Activated CD8-positive, alpha-beta memory T cell treated with anti-CD3 and anti-CD28 coated beads, Interleukin-2, amount 10 ng/mL, durations not matched to agents 7 days and 5 days (primary cell): ENCODE results near the gene NR2F6. TPM values are rescaled to one million over a fixed set of nuclear protein-coding genes. Genes with fewer than 3 reads are reported as not detected.
A peak's percentile ranks its signal among the peaks of the same experiment; 100 is the strongest.

Source experiments
- ATAC-seq: fragments of 150-1000 bp; cut with Tn5 transposase; one replicate; pipeline ENCODE4 v1.10.0; 2021; ENCODE audit warnings: moderate library complexity
- CTCF ChIA-PET: fragments of 350-600 bp; sonication (Branson Sonifier 250); formaldehyde crosslinking; loops from one replicate; lab custom pipeline; 2021; ENCODE audit warnings: antibody characterized with exemption; lab: Charles Lee
- DNase-seq: peaks from one replicate; pipeline ENCODE4 v3.0.0-alpha.2; 2020
- H3K27ac Mint-ChIP-seq: one replicate; pipeline ENCODE4 v1.8.0; 2021; ENCODE audit warnings: mild to moderate bottlenecking, mixed read lengths
- H3K27me3 Mint-ChIP-seq: one replicate; pipeline ENCODE4 v1.8.0; 2021; ENCODE audit warnings: mixed read lengths
- H3K36me3 Mint-ChIP-seq: one replicate; pipeline ENCODE4 v1.8.0; 2021; ENCODE audit warnings: mild to moderate bottlenecking, mixed read lengths
- H3K4me1 Mint-ChIP-seq: one replicate; pipeline ENCODE4 v1.8.0; 2021; ENCODE audit warnings: mixed read lengths
- H3K4me3 Mint-ChIP-seq: one replicate; pipeline ENCODE4 v1.8.0; 2021; ENCODE audit warnings: mild to moderate bottlenecking, moderate library complexity, mixed read lengths
- H3K9me3 Mint-ChIP-seq: one replicate; pipeline ENCODE4 v1.8.0; 2022; ENCODE audit warnings: low read depth, mixed read lengths
- total RNA-seq, 2 experiments: library from RNA; stranded (reverse); gene quantifications; one replicate each; pipeline ENCODE4 v1.2.3, GENCODE V29; 2021

The NR2F6 gene
- total RNA-seq, 2 experiments from 2014 or later = 2.7 to 4.7 TPM

DNA sequence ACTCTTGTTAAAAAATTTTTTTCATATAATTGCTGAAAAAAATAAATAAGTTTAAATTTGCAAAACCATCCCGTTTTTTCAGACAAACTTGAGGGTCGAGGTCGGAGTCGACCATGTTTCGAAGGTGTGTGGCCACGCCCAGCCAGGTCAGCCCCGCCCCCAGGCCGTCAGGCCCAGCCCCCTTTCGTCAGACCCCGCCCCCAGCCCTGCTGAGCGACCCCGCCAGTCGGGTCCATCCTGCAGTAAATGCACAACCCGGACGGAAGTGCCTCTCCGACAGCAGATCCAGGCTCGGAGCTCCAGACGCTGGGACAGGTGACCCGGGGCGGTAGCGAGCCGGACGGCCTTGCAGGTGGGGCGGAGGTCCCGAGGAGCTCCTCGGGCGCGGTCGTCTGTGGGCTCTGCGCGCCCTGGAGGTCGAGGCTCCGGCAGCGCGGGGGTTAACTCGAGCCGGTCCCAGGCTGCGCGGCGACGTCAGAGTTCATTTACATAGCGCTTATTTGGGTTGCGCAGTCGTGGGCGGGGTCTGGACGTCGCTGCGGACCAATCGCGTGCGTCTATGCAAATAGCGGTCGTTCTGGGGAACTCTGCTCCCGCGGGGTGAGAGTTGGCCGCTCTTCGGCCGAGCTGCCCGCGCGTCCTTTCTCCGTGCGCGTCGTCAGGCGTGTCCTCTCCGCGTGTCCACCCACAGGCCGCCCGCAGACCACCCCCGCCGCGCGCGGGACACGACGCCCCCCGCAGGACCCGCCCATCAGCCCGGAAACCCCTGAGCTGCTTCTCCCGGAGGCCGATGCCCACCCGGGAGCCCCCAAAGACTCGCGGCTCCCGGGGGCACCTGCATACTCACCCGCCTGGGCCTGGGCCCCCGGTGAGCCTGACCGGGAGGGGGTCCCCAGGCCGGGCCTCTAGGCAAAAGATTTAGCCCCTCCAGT, 19.5 kb downstream of the NR2F6 start, which contains the start of gene OCEL1:
Gene OCEL1 (plus strand): TSS at position 225 of the 932 bp plus-strand sequence. CDS start 22 bp downstream, at position 247.
- Mint-ChIP-seq H3K4me1 (peaks cover 11% of the 10 kb centered on the region), H3K9me3 (no peaks in the 10 kb centered on the region), H3K4me3 (peak within 1 kb of the TSS; percentile 91), H3K27ac (peak within 1 kb of the TSS; percentile 99), H3K27me3 (no peaks in the 10 kb centered on the region), H3K36me3 (no peaks in the 10 kb centered on the region)
- peak; percentile 99 for DNase-seq
- CTCF ChIA-PET = interaction anchor here (0.6 to 2.5 kb wide), 12 partner anchors 8 to 159 kb away, joined by 3 to 14 read pairs (median 4); partner anchors contain the start of genes BABAM1 and USE1
- peak; percentile 95 for ATAC-seq

DNA sequence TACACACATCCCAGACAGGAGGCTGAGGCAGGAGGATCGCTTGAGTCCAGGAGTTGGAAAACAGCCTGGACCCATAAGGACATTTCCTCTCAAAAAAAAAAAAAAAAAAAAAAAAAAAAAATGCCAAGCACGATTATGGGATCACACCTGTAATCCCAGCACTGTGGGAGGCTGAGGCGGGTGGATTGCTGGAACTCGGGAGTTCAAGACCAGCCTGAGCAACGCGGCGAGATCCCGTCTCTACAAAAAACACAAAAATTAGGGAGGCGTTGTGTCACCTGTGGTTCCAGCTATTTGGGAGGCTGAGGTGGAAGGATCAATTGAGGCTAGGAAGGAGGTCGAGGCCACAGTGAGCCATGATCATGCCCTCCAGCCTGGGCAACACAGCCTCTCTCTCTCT, 20.7 kb downstream of the NR2F6 start:
- CTCF ChIA-PET = interaction anchor here (0.6 to 2.5 kb wide), 4 partner anchors 9 to 41 kb away, joined by 3 to 14 read pairs (median 6); partner anchors contain the start of gene USE1

DNA sequence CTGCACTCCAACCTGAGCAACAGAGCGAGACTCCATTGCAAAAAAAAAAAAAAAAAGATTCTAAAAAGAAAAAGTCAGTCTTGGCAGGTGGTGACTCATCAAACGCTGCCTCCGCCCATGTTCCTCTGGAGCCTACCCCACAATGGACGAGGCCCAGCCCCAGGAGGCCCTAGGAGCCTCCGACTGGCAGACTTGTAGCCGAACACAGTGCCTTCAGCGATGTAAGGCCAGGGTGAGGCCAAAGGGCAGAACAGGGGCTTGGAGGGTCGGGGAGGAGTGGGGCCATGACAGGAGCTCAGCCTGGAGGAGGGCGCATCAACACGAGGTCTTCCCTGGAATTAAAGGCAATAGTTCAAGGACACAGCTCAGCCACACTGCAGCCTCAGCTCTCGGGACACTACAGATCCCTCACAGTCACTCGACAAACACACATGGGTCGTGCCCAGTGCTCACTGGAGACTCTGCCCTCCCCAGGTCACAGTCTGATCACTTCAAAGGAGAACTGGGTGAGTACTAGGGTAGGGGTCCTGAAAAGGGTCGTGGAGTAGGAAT, 25.4 kb downstream of the NR2F6 start:
- peaks cover 12% of the 10 kb centered on the region for H3K36me3 Mint-ChIP-seq
- H3K4me1 Mint-ChIP-seq = peaks cover 7% of the 10 kb centered on the region
- ATAC-seq (no peak), DNase-seq (no peak)
- H3K27me3 Mint-ChIP-seq = no peaks in the 10 kb centered on the region
- no peak overlapping the region for H3K27ac Mint-ChIP-seq
- CTCF ChIA-PET = interaction anchor here (1.5 kb wide), 1 partner anchor 15 kb away, joined by 4 read pairs; no protein-coding TSS in a partner anchor
- no peaks in the 10 kb centered on the region for H3K9me3 Mint-ChIP-seq
- H3K4me3 Mint-ChIP-seq = no peak overlapping the region

More for the DNA sequence above, 20.7 kb downstream of the NR2F6 start:
- peak overlapping the region; percentile 39 for H3K4me3 Mint-ChIP-seq
- H3K9me3 Mint-ChIP-seq = no peaks in the 10 kb centered on the region
- H3K36me3 Mint-ChIP-seq = no peaks in the 10 kb centered on the region
- DNase-seq (no peak), ATAC-seq (no peak)
- H3K27me3 Mint-ChIP-seq = no peaks in the 10 kb centered on the region
- H3K27ac Mint-ChIP-seq = no peak overlapping the region
- H3K4me1 Mint-ChIP-seq = peaks cover 11% of the 10 kb centered on the region

GRCh38 chr19:17219286-17219685, 26.4 kb downstream of the NR2F6 start:
- ATAC-seq (no peak), DNase-seq (no peak)
- no peaks in the 10 kb centered on the region for H3K27me3 Mint-ChIP-seq
- H3K4me3 Mint-ChIP-seq = no peak overlapping the region
- H3K27ac Mint-ChIP-seq = no peak overlapping the region
- H3K9me3 Mint-ChIP-seq = no peaks in the 10 kb centered on the region
- H3K4me1 Mint-ChIP-seq = peaks cover 14% of the 10 kb centered on the region
- peaks cover 12% of the 10 kb centered on the region for H3K36me3 Mint-ChIP-seq
- CTCF ChIA-PET = no interaction called here

DNA sequence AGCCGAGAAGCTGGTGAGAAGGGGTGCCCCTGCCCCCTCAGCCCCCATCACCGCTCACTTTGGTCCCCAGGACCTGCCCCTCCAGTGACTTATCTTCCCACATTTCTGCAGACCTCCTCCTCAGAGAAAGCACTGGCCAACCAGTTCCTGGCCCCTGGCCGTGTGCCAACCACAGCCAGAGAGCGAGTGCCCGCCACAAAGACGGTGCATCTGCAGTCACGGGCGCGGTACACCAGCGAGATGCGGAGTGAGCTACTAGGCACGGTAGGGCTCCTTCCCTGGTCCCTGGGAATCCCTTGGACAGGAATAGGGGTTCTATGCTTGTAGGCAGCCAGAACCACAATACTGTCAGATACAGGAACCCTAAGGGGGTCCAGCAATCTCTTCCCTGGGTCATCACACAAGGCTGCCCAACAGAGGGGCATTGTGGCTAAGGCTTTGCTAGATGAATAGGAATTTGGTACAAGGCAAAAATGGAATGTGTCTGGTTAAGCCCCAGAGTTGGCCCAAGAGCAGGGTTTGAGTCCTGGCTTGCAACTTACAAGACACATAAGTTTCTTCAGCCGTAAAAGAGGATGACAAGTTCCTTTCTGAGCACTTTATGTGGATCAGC, 29.6 kb downstream of the NR2F6 start:
- Mint-ChIP-seq H3K27ac (peak overlapping the region; percentile 94), H3K4me1 (peaks cover 15% of the 10 kb centered on the region), H3K36me3 (peaks cover 17% of the 10 kb centered on the region), H3K9me3 (no peaks in the 10 kb centered on the region), H3K4me3 (peak overlapping the region; percentile 32), H3K27me3 (no peaks in the 10 kb centered on the region)
- ATAC-seq (no peak), DNase-seq (no peak)
- CTCF ChIA-PET = interaction anchor here (0.7 to 2.5 kb wide), 4 partner anchors 8 to 33 kb away, joined by 3 to 14 read pairs (median 10); partner anchors contain the start of gene OCEL1

DNA sequence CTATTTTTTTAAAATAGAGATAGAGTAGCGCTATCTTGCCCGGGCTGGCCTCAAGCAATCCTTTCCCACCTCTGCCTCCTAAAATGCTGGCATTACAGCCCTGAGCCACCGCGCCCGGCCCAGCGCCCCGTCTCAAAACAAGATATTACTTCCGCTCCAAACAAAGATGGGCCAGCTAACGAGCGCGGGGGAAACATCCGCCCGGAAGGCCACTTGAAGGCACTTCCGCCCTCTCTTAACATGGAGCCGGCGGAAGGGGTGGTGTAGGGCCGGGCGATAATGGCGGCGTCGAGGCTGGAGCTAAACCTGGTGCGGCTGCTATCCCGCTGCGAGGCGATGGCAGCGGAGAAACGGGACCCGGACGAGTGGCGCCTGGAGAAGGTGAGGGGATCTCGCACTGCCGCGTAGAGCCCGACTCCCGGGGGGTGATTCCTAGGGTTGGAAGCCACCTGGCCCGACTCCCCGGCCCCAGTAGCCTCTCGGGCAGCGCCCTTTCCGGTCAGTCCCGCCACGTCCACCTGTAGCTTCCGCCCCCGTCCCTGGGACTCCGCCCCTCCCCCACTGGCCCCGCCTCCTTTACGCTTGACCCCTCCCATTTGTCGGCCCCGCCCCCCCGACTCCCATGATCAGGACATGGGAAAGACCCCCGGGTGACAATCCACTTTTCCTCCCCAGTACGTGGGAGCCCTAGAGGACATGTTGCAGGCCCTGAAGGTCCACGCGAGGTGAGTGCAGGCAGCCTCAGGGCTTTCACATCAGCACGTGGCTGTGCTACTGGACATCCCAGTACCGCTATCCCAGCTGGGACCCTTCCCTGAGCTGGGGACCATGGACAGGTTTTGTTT, 30.4 kb downstream of the NR2F6 start, which contains the start of gene USE1:
Gene USE1 (plus strand): TSS at position 231 of the 845 bp plus-strand sequence. CDS start 49 bp downstream, at position 280.
- H3K4me3 Mint-ChIP-seq = peak within 1 kb of the TSS; percentile 76
- peaks cover 15% of the 10 kb centered on the region for H3K4me1 Mint-ChIP-seq
- peak; percentile 97 for ATAC-seq
- no peaks in the 10 kb centered on the region for H3K9me3 Mint-ChIP-seq
- CTCF ChIA-PET = interaction anchor here (0.7 to 2.5 kb wide), 6 partner anchors 9 to 75 kb away, joined by 3 to 14 read pairs (median 8); partner anchors contain the start of gene OCEL1
- peak within 1 kb of the TSS; percentile 94 for H3K27ac Mint-ChIP-seq
- H3K36me3 Mint-ChIP-seq = peaks cover 19% of the 10 kb centered on the region
- DNase-seq = peak; percentile 94
- no peaks in the 10 kb centered on the region for H3K27me3 Mint-ChIP-seq

DNA sequence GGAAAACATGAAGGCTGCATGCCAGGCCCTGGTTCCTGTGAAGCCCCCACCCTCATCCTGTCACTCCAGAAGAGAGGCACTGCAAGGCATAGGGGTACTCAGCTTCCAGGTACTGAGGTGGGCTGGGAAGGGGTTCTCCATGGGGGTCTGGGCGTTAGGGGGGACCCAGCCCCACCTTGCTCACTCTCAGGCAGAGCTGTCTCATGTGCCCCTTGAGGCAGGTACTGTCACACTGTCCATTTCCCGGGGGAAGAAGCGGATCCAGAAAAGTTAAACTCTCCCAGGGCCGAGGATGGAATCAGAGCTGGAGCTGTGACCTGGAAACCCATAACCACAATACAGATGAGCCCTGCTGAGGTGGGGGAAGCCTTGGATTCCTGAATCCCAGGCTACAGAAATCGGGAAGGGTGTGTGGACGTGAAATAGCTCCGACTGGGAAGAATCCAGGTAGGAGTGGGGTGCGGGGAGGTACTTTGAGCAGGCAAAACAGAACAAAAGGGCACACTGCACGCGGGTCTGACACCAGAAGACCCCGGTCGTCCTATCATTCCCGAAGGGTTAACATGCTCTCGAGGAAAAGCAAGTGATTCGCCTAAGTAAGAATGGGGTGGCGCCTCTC, 31.1 kb downstream of the NR2F6 start:
- Mint-ChIP-seq H3K4me3 (peak overlapping the region; percentile 76), H3K27me3 (no peaks in the 10 kb centered on the region), H3K36me3 (peaks cover 22% of the 10 kb centered on the region), H3K4me1 (peaks cover 19% of the 10 kb centered on the region), H3K27ac (peak overlapping the region; percentile 94), H3K9me3 (no peaks in the 10 kb centered on the region)
- CTCF ChIA-PET = interaction anchor here (1.1 to 2.5 kb wide), 5 partner anchors 12 to 76 kb away, joined by 3 to 14 read pairs (median 10); partner anchors contain the start of gene OCEL1
- no peak for DNase-seq
- no peak for ATAC-seq

DNA sequence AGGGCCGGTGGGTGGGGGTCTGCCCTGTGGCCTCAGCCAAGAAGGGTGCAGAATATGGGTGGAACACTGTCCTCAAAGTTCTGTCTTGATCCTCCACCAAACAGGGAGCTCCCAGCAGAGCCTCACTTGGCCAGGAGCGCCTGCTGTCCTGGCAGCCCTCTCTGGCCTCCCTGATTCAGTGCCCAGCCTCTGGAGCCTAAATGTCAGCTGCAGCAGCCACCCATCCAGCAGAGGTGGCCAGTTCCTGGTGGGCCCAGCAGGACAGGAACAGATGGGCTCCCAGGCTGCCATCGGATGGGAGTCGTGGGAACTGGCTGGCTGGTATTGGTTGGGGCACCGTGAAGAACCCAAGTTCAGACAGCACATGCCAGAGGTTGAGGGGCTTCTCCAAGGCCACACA, 32.4 kb downstream of the NR2F6 start:
- Mint-ChIP-seq H3K9me3 (no peaks in the 10 kb centered on the region), H3K4me1 (peaks cover 31% of the 10 kb centered on the region), H3K36me3 (peaks cover 29% of the 10 kb centered on the region), H3K27me3 (no peaks in the 10 kb centered on the region), H3K27ac (no peak overlapping the region), H3K4me3 (no peak overlapping the region)
- ATAC-seq = no peak
- CTCF ChIA-PET = no interaction called here
- DNase-seq = no peak

- CTCF ChIA-PET = interaction anchor here (1.0 kb wide), 1 partner anchor 135 kb away, joined by 3 read pairs; no protein-coding TSS in a partner anchor
- H3K4me1 Mint-ChIP-seq = peaks cover 31% of the 10 kb centered on the region
- H3K36me3 Mint-ChIP-seq = peaks cover 26% of the 10 kb centered on the region
- no peak for DNase-seq
- H3K9me3 Mint-ChIP-seq = no peaks in the 10 kb centered on the region
- H3K27me3 Mint-ChIP-seq = no peaks in the 10 kb centered on the region
- no peak overlapping the region for H3K4me3 Mint-ChIP-seq
- ATAC-seq = no peak
- H3K27ac Mint-ChIP-seq = no peak overlapping the region
These were observed 33.9 kb downstream of the NR2F6 start for GRCh38 chr19:17211547-17212446.

DNA sequence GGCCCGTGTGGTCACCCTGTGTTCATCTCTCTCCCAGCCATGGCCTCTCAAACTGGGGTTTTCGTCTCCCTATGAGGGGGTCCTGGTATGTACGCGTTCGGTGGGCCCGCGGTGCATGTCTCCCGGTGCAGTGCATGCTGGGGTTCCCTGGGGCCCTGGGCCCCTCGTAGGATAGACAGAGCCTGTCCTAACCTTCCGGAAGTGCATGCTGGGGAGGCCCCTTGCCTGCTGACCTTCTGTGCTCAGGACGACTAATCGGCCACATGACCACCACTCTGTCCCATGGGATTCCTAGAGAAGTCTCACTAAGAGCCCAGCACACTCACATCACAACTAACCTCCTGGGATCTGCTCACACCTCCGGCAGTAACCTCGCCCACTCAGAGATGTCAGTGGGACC, 35.4 kb downstream of the NR2F6 start:
- ATAC-seq (no peak), DNase-seq (no peak)
- peaks cover 24% of the 10 kb centered on the region for H3K4me1 Mint-ChIP-seq
- H3K27me3 Mint-ChIP-seq = no peaks in the 10 kb centered on the region
- H3K27ac Mint-ChIP-seq = no peak overlapping the region
- CTCF ChIA-PET = interaction anchor here (1.0 to 1.9 kb wide), 3 partner anchors 25 to 134 kb away, joined by 3 to 7 read pairs (median 3); partner anchors contain the start of gene MRPL34
- no peak overlapping the region for H3K4me3 Mint-ChIP-seq
- H3K36me3 Mint-ChIP-seq = peaks cover 30% of the 10 kb centered on the region
- H3K9me3 Mint-ChIP-seq = no peaks in the 10 kb centered on the region
